GM19463 (cell line): ENCODE measurements around the gene ABHD10.
A peak's percentile ranks its signal among the peaks of the same experiment; 100 is the strongest.

ENCODE experiments used
- ATAC-seq: cut with Tn5 transposase; IDR thresholded peaks from one replicate; pipeline ENCODE4 v1.9.1; 2021; ENCODE audit warnings: mild to moderate bottlenecking, moderate library complexity; ENCODE audit not compliant: unreplicated experiment

ABHD10 gene

DNA sequence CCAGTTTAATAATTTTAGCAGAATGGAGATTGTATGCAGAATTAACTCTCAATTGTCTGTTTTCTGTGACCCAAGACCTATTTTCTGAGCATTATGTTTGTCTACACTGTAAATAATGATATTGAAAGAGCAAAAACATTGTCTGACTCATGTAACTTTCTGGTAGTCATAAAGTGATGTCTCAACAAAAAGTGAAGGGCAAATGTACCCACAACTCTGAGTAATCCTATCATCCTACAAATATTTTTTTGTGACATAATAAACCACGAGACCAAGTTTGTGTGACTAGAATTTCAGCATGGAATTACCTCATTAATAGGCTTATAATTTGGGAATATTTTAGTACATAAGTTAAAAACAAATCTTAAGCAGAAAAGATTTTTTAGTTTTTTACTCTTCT is 15.4 kb upstream of the ABHD10 start:
- no peak for ATAC-seq

DNA sequence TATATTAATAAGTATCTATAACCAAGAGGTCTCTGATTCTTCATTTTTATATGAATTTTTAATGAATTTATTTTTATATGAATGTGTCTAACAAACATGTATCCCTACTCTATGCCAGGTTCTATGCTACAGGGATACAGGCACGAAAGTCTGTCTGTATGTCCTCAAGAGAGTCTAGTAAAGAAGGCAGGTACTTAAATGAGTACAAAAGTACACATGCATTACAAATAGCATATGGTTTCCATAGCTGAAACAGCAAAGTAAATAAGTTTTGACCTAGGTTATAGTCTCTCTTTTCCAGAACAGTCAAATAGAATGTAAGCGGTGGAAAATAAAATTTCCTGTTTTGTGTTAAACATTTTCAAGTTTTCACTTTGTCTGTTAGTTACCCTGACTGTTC is 13.3 kb upstream of the ABHD10 start:
- no peak for ATAC-seq

DNA sequence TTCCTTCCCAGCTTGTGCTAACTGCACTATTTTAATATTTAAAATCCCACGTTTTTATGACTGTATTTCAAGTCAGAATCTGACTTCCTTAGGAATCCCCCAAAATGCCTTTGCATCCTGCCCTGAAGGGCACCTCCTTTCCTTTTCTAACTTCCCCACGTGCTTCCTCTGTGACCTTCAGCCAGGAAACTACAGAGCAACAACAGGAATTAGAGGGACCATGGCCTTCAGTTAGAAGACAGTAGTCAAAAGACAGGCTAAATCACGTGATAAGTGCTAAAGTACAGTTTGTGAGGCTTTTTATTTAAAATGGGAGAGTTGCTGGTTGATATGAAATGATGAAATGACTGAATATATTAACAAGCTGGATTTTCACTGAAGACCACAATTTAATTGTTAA is 11.8 kb upstream of the ABHD10 start:
- ATAC-seq = no peak

DNA sequence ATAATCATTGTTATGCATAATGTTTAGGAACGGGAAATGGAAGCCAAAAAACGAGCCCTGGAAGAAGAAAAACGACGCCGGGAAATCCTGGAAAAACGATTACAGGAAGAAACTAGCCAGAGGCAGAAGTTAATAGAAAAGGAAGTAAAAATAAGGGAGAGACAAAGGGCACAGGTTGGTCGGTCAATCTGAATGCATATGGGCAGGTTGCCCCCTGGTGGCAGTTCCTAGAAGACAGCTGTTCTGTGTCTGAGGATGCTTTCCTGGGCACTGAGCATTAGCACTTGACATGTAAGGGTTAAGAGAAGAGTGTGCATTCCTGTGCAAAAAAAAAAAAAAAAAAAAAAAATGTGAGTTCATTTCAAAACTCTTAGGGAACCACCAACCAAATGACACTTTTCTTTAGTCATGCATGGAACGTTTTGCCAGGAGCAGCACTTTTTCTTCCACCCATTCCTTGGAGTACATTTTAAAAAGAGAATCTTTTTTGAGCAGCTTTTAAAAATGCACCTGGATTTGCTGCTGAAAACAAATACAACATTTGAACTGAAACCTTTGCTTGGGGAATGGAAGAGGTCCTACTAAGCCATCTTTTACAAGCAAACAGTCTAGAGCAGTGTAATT is 11.1 kb upstream of the ABHD10 start:
- ATAC-seq = peak; percentile 93

DNA sequence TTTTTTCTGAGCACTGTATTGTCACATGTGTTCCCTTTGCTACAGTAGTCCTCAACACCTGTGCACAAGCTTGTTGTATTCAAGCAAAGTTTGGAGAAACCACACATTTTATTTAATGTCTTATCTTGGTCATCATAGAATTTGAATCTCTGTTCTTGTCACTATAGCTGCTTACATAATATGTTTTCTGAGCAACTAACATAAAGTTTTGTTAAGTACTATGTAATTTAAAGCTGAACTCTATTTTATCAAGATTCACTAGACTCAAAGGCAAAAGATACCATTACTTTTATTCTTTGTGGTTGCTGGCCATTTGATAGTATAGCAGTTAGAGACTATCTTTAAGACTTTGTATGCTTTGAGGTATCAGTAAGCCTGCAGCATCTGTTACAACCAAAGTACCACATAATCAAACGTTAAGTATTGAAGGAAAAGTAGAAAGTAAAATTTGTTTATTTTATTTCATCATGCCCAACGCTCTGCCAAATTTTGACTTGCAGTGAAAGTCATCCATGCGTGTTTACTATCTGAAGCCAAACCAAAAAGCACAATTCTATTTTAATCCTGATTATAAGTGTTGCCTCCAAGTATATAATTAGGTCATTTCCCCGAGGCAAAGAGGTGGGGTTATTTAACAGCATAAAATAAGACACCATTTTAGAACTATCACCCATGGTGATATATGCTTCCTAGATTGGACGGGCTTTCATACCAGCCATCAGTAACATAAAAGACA is 10.3 kb upstream of the ABHD10 start:
- no peak for ATAC-seq

DNA sequence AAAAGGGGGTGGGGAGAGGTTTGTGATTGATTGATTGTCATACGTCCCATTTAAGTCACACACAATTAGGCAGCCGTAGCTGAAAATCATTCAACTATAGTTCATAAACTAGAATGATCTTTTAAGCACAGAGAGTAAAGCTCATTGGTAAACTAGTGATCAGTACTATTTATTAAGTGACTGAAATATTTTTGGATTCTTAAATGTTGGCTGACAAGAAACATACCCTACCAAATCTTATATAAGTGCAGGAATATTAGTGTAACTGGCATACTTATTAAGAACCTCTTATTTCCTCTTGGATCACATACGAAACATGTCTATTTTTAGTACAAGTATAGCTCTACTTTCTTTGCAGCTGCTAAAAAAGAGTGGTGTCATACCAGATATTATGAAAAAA is 8.4 kb upstream of the ABHD10 start:
- ATAC-seq = no peak

DNA sequence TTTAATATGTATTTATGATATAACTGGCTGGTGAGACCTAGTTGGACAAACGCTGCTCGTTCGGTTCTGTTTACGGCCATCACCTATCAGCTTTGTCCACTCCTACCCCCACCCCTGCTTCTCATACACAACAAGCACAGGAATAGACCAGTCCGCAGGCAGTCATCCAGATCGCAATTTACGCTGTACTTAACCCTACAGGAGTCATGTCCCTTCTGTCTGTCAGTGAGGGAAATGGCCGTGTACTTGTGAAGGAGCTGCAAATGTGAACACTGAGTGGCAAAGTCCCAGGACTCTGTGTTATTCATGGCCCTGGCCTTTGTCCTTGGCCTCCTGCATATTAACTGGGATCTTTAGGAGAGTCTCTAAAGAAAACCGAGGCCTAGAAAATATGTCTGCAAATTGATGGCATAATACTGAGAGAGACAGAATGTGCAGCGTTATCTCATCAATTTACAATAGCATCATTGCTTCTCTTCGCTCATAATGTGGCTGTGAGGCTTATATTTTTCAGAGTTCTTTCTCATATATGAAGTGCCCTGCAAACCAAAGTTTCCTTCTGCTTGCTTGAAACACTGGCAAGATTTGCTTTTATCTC is 7.2 kb upstream of the ABHD10 start:
- no peak for ATAC-seq

DNA sequence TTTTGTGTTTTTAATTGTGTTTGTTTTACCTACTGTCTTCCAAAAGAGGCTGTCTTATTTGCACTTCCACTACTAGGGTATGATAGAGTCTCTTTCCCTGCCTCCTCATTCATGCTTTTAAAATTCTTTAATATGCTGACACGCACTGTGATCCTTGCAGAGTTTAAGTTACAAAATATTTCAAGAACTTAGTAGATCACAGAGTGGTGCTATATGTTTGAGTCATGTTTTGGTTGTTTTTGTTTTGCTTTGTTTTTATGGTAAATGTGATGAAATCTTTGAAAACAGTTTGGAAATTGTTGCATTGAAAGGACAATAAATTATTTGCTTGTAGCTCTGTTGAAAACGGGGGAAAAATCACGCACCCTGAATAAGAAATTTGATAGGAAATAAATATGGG is 5.9 kb upstream of the ABHD10 start:
- ATAC-seq = no peak

DNA sequence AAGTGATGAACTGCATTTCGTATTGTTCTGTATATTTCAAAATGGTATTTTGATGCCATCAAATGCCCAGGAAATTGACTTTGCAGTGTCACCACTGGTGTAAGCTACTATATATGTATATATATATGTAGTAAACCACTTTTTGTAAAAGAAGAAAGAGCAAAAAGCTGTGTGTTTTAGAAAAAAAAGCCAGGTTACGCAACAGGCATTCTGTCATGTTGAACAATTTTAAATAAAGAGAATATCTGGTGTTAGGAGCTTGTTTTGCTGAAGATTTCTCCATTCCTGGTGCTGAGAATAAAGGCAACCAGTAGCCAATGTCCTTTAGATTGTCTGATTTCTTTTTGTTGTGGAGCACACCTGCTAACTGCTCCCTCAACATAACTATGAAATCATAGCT is 3.7 kb upstream of the ABHD10 start:
- no peak for ATAC-seq

DNA sequence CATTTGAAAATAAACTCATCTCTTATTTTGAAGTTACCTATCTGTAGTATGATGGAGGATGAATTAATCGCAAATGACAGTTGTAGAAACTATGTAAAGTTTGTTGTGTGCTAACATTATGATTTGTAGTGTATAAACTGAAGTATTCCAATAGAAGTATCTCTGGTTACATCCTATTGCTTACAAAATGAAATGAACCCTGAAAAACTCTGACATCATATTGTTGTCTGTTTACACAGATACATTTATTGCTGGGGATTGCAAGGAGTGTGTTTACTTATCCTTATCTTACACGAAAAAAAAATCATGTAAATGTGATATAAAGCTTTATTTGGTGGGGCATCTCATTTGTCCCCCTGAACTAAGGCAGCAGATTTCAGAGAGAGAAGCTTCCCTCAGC is 2.6 kb upstream of the ABHD10 start:
- no peak for ATAC-seq

DNA sequence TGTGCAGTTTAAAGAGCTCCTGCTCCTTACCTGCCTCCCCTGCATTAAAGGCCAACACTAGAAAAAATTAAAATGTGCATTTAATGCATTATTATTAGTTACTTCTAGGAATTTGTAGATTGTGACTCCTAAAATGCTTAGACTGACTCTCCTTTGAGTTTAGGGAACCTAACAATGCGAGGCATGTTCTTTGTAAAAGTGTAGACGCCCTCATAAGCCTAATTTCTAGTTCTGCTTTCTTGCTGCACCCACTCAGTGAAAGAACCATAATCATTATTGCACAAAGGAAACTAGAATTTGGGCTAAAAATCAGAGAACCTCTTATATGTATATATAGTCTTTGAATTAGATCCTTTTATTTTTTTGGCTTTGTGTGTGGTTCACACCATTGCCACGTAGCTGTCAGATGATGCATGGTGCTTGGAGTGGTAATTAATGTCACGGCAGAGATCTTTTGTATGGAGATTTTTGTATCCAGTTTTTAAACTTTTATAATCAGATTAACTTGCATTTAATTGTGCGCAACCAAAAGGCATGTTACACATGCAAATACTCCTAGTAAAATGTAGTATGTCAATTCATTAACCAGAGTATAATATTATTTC is 710 bp downstream of the ABHD10 start:
- ATAC-seq = peak; percentile 27

DNA sequence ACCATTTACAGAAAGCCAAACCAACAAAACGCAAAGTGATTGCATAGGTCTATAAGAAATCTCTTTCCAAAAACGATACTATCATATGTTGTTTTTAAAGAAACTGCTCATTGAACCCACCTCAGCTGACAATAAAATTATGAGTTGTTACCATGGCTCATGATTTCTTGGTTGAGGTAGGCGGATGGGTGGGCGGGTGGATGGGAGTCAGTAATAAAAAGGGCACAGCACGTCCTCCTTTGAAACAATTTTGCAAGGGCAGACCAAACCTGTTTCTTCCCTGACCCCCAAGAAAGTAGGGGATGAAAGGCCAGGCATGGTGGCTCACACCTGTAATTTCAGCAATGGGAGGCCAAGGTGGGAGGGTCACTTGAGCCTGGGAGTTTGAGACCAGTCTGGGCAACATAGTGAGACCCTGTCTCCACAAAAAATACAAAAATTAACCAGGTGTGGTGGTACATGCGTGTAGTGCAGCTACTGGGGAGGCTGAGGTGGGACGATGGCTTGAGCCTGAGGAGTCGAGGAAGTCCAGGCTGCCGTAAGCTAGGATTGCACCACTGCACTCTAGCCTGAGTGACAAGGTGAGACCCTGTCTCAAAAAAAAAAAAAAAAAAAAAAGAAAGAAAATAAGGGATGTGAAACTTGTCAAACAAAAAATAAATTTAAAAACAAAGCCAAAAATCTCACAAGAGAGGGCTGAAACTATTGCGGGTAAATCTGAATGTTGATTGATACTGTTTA is 2.1 kb downstream of the ABHD10 start:
- ATAC-seq = no peak

DNA sequence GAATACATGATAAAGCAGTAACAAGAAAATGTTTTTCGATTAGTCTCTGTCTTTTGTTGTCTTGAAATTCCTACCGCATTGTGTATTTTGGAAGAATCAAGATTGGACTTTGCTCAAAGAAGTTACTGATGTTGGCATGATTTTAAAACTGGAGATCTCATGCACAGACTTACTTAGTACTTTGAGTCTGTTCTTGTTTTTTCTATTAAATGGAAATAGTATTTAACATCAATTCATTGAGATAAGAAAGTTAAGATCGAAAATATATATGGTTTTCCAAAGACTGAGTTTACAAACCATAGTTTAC is 2.6 kb downstream of the ABHD10 start:
- ATAC-seq = no peak

DNA sequence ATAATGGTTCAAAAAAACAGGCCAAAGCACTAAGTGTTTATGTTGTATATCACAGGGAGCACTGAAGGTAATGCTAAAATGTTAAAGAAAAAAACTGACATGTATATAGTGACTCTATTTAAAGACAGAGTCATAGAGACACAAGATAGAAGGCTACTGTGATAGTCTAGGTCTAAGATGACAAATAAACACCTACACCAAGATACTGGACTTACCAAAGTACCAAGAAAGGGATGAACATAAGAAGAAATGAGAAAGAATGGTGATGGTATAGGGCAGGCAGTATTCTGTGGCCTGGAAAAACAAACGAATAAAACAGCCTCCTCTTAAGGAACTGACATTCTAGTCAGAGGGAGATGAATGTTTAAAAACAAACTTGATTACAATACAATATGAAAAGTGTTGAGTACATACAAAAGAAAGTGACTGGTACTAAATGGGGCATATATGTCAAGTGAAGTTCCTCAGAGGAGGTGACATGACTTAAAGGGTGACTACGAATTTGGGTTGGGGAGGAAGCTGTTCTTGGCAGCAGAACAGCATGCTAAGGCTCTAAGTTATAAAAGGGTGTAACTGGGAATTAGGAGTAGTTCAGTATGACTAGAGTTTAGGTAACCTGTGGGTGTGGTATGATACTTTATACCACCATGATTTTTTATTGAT is 5.9 kb downstream of the ABHD10 start:
- no peak for ATAC-seq

DNA sequence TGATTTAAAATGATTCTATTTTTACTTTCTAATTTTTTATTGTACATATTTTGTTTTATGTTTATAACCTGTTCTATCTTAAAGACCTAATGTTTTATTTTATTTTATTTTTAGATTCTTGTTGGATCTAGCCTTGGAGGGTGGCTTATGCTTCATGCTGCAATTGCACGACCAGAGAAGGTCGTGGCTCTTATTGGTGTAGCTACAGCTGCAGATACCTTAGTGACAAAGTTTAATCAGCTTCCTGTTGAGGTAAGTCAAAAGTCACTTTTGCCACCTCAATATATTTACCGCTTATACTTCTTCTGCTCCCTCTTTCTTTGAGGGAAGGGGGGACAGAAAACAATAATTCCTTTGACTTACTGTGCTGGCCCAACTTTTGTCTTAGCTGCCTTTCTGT is 8.0 kb downstream of the ABHD10 start:
- ATAC-seq = no peak

DNA sequence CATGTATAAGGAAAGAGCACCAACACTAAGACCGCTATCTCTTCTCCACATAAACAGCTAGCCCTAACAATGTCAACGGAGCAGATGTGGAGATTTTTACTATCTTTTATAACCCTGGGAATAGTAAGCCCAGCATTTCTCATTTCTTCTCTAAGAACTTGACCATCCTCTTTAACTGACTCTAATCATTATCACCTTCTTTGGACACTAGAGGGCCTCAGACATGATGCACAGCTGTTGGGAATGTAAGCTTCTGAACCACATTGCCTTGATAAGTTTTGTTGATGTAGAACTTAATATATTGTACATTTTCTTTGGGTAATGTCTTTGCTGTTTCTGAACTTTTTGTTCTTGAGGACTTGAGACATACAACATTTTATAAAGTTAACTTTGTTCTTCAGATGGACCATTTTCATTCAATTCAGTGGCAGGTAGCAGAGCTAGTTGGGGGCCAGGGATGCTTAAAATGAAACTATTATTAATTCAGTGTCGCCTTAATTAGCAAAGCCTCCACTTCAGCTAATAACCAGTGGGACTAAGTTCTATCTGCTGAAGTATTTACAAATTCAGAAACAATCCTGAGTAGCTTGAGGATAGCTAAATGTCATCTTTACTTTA is 10.3 kb downstream of the ABHD10 start:
- peak; percentile 95 for ATAC-seq

DNA sequence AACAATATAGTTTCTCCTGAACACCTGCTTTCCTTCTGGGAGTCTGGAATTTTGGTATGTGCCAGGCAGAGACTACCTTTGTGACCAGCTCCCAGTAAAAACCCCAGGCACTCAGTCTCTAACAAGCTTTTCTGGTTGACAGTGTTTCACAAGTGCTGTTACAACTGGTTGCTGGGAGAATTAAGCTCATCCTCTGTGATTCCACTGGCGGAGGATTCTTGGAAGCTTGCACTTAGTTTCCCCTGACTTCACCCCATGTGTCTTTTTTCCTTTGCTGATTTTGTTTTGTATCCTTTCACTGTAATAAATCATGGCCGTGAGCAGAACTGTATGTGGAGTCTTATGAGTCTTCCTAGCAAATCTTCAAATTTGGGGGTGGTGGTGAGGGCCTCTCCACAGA is 14.2 kb downstream of the ABHD10 start:
- ATAC-seq = no peak

DNA sequence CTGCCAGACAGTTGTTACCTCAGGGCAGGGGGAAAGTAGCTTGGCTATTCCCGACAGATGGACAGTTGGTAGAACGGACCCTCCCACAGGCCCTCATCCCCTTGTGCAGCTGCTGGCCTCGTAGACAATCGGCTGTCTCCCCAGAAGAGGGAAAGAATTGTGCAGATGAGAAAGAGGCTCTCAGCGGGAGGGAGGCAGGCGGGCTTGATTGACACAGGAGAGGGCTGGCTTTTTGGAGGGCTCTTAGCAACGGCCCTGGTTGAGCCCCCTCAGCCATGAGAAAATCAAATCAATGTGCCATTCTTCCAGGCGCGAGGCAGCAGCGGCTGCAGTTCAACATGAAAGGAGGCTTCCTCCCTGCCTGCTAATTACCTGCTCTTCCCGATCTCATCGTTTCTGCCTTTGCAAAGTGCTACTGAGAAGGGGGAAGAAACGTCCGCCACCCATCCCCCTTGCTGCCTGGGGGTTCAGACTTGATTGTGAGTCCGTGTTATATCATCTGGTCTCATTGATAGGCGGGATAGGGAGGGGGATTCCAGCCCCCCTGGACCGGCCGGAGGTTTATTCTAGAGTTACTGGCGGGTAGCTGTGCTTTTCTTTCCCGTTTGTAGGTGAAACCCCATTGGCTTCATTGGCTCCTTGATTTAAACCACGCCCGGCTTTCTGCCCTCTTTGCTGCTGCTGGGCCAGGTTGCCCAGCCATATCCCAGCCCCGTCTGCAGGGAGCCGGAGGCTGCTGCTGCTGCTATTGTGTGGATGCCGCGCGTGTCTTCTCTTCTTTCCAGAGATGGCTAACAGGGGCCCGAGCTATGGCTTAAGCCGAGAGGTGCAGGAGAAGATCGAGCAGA is 20.0 kb downstream of the ABHD10 start, which contains the start of gene TAGLN3:
Gene TAGLN3, plus strand, starts transcription at position 287 of the 848 bp plus-strand sequence. Its CDS starts 501 bp downstream, at position 788.
- ATAC-seq = peak; percentile 55

DNA sequence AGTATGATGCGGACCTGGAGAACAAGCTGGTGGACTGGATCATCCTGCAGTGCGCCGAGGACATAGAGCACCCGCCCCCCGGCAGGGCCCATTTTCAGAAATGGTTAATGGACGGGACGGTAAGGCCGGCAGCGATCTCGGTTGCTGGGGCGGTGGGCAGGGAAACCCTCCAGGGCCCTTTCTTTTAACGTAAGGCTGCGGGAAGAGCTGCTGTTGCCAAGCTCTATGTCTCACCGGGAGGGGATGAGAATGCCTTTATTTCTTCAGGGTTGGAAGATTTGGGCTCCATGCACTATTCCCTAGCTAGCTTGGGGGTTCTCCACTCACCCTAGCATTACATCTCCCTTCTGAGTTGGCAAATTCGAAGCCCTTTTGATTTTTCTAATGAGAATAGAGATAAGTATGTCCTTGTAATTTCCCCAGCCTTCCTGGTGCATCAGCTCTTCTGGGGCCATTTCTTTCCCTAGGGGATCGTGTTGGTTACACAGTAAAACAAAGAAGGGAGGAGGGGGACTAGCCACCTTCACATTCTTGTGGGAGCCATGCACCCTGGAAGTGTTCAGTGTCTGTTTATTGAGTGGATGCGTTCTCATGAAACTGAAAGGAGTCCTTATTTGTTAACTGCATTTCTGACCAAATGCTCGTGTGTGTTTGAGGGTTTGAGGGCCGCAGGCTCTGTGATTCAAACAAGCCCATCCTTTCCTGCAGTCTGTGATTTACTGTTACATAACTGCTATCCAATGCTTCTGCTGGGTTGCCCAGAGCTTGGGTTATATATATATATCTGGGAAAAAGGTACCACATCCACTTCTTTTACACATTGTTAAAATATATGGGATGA is 20.9 kb downstream of the ABHD10 start:
- ATAC-seq = peak; percentile 43
